GM12801 (cell line): ENCODE results near the gene P2RX3.

Experiments
- CTCF ChIP-seq: IDR thresholded peaks from one replicate; pipeline ENCODE4 v1.5.1; 2011; ENCODE audit warnings: control low read depth; ENCODE audit not compliant: insufficient read length; ENCODE audit errors: extremely low read depth

P2RX3 gene

GRCh38 chr11:57343825-57344224 lies 5.7 kb downstream of the P2RX3 start:
- no peak for TF ChIP-seq CTCF

- TF ChIP-seq CTCF: no peak
These were observed 6.7 kb downstream of the P2RX3 start for GRCh38 chr11:57344826-57345225.

- TF ChIP-seq CTCF: no peak
These were observed 7.5 kb downstream of the P2RX3 start for GRCh38 chr11:57345555-57346211.

GRCh38 chr11:57347336-57347735 lies 9.2 kb downstream of the P2RX3 start:
- no peak for TF ChIP-seq CTCF

- no peak for TF ChIP-seq CTCF
These were observed 9.9 kb downstream of the P2RX3 start for GRCh38 chr11:57348052-57348451.

GRCh38 chr11:57348636-57349313 lies 10.6 kb downstream of the P2RX3 start:
- no peak for TF ChIP-seq CTCF

GRCh38 chr11:57349491-57350274 lies 11.5 kb downstream of the P2RX3 start:
- TF ChIP-seq CTCF: no peak
